VCaP (cell line): ENCODE measurements around the gene BTBD6.
"Not testable (repeated sequence)": the region's sequence is repeated elsewhere in the genome, so short reads cannot be mapped to it uniquely, and the experiment has no call there.

Source experiments
- H3K27ac ChIP-seq: fragments of 450-650 bp; 2 replicates; pipeline ENCODE4 v1.5.1; 2017
- TF ChIP-seq, protein P1 (sequence below): fragments of 450-650 bp; conservative IDR thresholded peaks from 2 replicates; pipeline ENCODE4 v1.5.1; 2017; ENCODE audit warnings: mild to moderate bottlenecking, moderate library complexity

BTBD6 gene

DNA sequence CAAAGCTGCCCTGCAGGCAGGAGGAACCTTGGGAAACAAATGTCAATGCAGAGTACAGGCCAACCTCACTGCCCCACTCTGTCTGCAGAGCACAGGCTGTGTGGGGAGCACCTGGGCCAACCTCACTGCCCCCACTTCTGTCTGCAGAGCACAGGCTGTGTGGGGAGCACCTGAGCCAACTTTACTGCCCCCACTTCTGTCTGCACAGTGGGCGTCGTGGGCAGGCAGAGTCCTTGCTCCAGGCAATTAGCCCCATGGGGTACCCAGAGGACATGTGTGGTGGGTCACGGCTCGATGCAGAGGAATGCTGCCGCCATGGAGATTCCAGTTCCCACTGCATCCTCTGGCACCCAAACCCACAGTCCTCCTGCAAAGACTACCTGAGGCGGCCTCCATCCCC, 26.3 kb downstream of the BTBD6 start:
- H3K27ac ChIP-seq: no peak overlapping the region
- TF ChIP-seq, protein P1, sequence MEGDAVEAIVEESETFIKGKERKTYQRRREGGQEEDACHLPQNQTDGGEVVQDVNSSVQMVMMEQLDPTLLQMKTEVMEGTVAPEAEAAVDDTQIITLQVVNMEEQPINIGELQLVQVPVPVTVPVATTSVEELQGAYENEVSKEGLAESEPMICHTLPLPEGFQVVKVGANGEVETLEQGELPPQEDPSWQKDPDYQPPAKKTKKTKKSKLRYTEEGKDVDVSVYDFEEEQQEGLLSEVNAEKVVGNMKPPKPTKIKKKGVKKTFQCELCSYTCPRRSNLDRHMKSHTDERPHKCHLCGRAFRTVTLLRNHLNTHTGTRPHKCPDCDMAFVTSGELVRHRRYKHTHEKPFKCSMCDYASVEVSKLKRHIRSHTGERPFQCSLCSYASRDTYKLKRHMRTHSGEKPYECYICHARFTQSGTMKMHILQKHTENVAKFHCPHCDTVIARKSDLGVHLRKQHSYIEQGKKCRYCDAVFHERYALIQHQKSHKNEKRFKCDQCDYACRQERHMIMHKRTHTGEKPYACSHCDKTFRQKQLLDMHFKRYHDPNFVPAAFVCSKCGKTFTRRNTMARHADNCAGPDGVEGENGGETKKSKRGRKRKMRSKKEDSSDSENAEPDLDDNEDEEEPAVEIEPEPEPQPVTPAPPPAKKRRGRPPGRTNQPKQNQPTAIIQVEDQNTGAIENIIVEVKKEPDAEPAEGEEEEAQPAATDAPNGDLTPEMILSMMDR: no peak

DNA sequence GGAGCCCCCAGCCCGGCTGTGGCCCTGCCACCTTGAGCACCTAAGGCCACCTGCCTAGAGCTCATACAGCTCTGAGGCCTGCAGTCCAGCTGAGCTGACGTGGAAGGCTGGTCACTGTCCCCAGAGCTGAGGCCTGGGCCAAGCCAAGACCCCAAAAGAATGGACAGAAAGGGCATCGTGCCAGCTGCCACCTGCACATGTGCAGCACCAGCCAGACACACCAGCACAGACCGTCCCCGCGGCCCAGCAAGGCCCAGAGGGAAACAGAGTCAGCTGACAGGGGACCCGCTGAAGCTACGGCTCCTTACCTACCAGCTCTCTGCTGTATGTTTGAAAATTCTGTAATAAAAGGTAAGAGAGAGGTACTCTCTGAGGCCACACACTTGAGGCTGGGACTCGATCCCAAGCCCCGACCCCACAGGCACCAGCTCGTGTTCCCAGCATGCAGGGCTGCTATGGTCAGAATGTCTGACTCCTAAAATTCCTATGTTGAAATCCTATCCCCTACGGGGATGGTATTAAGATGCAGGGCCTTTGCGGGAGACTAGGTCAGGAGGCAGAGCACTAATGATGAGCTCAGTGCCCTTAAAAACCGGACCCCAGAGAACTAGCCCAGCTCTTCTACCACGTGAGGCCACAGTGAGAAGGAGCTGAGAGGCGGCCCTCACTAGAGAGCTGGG, 27.1 kb downstream of the BTBD6 start:
- H3K27ac ChIP-seq: no peak overlapping the region

DNA sequence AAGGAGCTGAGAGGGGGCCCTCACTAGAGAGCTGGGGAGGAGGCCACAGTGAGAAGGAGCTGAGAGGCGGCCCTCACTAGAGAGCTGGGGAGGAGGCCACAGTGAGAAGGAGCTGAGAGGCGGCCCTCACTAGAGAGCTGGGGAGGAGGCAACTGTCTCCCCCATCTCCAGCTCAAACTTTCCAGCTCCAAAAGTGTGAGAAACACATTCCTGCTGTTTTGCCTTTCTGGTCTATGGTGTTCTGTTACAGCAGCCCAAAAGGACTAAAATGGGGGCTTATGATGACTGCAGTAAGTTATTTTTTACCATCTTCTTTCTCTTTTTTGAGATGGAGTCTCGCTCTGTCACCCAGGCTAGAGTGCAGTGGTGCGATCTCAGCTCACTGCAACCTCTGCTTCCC, 29.1 kb downstream of the BTBD6 start:
- H3K27ac ChIP-seq: not testable (repeated sequence)

More for the DNA sequence above, 27.1 kb downstream of the BTBD6 start:
- TF ChIP-seq, protein P1: no peak

DNA sequence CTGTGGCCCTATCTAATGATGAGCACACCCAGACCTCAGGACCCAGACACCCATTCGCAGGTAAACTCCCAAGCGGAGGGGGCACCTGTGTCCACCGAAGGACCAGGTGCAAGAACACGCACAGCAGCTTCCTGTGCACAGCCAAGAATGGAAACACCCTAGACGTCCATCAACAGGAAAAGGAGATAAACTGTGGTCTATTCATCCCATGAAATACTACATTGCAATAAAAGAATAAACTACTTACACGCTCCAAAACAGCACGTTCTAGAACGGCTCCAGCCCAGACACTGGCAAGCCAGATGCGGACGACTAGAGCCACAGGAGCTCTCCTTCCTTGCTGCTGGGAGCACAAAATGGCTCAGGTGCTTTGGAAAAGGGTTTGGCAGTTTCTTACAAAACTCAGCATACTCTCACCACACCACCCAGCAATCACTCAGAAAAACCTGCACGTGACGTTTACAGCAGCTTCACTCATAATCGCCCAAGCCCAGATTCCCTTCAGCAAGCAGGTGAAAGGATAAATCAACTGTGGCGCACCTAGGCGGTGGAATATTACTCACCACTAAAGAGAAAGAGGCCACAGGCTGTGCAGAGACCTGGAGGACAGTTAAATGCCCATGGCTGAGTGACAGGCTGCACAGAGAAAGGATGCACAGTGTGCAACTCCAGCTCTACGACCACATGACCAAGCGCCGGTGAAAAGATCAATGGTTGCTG, 31.5 kb downstream of the BTBD6 start:
- TF ChIP-seq, protein P1: no peak
- no peak overlapping the region for H3K27ac ChIP-seq

DNA sequence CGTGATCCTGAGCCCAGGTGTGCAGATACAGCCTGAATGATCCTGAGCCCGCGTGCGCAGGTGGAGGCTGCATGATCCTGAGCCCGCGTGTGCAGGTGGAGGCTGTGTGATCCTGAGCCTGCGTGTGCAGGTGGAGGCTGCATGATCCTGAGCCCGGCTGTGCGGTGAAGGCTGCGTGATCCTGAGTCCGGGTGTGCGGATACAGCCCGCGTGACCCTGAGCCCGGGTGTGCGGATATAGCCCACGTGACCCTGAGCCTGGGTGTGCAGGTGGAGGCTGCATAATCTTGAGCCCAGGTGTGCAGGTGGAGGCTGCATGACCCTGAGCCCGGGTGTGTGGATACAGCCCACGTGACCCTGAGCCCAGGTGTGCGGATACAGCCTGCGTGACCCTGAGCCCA, 32.2 kb downstream of the BTBD6 start:
- TF ChIP-seq, protein P1: no peak
- no peak overlapping the region for H3K27ac ChIP-seq

DNA sequence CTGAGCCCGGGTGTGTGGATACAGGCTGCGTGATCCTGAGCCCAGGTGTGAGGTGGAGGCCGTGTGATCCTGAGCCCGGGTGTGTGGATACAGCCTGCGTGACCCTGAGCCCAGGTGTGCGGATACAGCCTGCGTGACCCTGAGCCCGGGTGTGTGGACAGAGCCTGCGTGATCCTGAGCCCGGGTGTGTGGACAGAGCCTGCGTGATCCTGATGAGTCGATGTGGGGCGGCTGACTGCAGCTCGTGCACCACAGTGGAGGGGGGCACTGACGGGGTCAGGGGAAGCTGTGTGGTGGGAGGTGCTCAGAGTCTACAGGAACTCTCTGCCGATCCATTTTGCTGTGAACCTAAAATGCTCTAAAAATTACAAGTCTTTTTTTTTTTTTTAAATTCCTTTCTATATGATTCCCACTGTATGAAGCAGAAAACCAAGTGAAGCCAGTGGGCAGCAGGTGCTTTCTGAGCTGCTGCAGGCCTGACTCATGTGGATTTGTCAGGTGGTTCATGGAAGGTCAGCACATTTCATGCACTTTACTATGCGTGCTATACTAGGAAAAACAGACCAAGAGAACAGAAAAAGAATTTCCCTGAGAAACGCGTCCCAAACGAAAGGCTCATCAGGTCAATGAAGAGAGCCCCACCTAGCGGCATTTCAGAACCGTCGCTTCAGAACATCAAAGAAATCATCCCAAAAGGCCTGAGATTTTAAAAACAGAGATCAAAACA, 33.2 kb downstream of the BTBD6 start:
- TF ChIP-seq, protein P1: peak; percentile 85

DNA sequence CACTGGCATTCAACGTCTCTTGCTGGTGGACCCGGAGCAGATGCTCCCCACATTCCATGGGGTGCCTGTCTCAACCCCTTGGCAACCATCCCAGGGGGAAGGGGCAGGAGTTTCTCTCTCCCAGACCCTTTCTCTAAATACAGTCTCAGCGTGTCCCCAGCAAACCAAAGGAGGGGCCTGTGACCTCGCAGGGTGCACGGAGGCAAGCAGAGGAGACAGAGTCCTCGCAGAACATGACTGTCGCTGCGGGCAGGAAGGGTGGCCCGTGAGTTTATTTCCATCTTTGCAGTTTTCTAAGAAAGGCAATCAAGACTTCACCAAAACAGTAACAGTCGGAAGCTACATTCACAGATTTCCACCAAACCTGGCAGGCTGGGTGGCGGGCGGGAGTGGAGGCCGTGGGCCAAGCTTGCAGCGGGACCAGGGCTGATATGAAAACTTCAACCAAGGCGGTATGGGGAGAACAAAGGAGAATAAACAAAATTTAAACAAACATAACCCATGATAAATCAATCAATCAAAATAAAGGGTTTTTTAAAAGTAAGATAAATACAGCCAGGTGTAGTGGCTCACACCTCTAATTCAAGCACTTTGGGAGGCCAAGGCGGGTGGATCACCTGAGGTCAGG, 33.9 kb downstream of the BTBD6 start:
- TF ChIP-seq, protein P1: peak; percentile 45
- no peak overlapping the region for H3K27ac ChIP-seq

More for the DNA sequence above, 33.2 kb downstream of the BTBD6 start:
- no peak overlapping the region for H3K27ac ChIP-seq
